Measurements from ENCODE around the gene PKDREJ. TPM values are rescaled to one million over a fixed set of nuclear protein-coding genes. Genes with fewer than 3 reads are reported as not detected.
A peak's percentile ranks its signal among the peaks of the same experiment; 100 is the strongest.

Gene PKDREJ
- total RNA-seq, 6 donors from 2014 or later = 0.06 to 1.0 TPM; not detected in 4

DNA sequence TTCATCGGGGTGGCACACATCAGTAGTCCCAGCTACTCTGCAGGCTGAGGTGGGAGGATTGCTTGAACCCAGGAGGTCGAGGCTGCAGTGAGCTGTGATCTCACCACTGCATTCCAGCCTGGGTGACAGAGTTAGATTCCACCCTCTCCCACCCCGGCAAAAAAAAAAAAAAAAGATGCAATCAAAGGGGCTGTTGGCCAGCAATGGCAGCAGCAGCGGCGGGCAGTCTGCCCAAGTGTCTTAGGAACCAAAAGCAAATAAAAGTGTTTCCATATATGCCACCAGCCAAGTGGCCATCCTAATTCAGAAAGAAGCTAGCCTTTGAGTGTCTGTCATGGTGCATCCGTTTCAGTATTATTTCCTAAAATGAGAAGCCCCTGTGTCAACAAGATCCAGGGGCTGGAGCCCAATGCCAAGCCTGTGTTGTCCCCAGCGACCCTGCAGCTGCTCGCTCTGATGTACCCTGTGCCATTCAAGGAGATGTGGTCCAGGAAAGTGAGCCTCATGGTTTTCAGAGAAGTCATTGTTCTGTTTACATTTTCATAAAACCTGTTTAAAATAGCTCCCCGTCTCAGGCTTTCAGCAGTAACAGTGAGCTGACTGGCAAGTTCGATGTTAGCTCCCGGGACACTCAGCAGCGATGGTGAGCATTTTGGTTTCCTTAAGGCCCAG is 25.6 kb downstream of the PKDREJ start:
- no peak for ATAC-seq (ENCODE audit: low FRiP score in 2 of 2)
- H3K27me3 ChIP-seq = no peaks in the 10 kb centered on the region
- no peak overlapping the region for H3K4me3 ChIP-seq
- peaks cover 0 to 31% (median 18%) of the 10 kb centered on the region in 4 donors for H3K36me3 ChIP-seq
- no peak for TF ChIP-seq POLR2AphosphoS5 (IDR thresholded peaks at IDR 0.05)
- no peak for TF ChIP-seq EP300 (IDR thresholded peaks at IDR 0.05)
- TF ChIP-seq, protein P1, sequence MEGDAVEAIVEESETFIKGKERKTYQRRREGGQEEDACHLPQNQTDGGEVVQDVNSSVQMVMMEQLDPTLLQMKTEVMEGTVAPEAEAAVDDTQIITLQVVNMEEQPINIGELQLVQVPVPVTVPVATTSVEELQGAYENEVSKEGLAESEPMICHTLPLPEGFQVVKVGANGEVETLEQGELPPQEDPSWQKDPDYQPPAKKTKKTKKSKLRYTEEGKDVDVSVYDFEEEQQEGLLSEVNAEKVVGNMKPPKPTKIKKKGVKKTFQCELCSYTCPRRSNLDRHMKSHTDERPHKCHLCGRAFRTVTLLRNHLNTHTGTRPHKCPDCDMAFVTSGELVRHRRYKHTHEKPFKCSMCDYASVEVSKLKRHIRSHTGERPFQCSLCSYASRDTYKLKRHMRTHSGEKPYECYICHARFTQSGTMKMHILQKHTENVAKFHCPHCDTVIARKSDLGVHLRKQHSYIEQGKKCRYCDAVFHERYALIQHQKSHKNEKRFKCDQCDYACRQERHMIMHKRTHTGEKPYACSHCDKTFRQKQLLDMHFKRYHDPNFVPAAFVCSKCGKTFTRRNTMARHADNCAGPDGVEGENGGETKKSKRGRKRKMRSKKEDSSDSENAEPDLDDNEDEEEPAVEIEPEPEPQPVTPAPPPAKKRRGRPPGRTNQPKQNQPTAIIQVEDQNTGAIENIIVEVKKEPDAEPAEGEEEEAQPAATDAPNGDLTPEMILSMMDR (IDR thresholded peaks at IDR 0.05) = no peak
- no peak for TF ChIP-seq POLR2A (IDR thresholded peaks at IDR 0.05)
- H3K27ac ChIP-seq = no peak overlapping the region
- WGBS, 2 donors = 85% methylated on average over 11 to 12 of the region's 12 CpGs
- no peaks in the 10 kb centered on the region for H3K9me3 ChIP-seq
- DNase-seq = no peak
- H3K4me1 ChIP-seq = no peaks in the 10 kb centered on the region

DNA sequence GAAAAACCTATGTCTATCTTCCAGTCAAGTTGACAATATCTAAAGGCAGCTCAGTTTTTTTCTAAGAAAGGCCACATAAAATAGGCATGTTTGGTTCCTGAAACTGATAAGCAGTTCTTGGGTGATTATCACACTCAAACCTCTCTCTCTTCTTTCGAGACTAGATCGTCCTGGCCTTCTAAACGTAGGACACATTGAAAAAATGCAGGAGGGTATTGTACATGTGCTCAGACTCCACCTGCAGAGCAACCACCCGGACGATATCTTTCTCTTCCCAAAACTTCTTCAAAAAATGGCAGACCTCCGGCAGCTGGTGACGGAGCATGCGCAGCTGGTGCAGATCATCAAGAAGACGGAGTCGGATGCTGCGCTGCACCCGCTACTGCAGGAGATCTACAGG is 28.2 kb downstream of the PKDREJ start:
- H3K27me3 ChIP-seq = no peaks in the 10 kb centered on the region
- H3K9me3 ChIP-seq = no peaks in the 10 kb centered on the region
- TF ChIP-seq EP300 (IDR thresholded peaks at IDR 0.05) = no peak
- TF ChIP-seq POLR2A (IDR thresholded peaks at IDR 0.05) = no peak
- TF ChIP-seq, protein P1 (IDR thresholded peaks at IDR 0.05) = no peak
- TF ChIP-seq POLR2AphosphoS5 (IDR thresholded peaks at IDR 0.05) = no peak
- ATAC-seq (ENCODE audit: low FRiP score in 2 of 2) = no peak
- no peaks in the 10 kb centered on the region for H3K4me1 ChIP-seq
- no peak overlapping the region for H3K4me3 ChIP-seq
- 93 to 96% methylated on average over 12 of the region's 12 CpGs for WGBS, 2 donors
- no peak for DNase-seq
- no peak overlapping the region for H3K27ac ChIP-seq
- H3K36me3 ChIP-seq = peaks cover 0 to 42% (median 21%) of the 10 kb centered on the region in 4 donors

DNA sequence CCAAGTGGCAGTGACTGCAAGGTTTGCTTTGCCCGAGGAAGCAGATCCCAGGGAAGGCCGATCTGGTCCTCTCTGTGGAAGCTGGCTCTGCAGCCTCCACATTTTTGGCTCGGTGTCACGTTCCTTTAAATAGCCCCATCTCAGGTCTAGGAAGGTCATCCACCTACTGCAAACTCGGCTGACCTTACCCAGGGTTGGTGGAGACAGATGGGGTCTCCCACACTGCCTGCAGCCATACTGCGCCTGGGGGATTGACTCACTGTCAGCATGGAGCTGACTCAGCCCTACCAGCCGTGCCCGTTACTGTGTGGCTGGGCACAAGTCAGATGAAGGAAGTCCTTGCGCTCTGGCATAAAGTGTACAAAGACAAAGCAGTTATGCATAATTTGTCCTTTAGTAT is 29.9 kb downstream of the PKDREJ start:
- Histone ChIP-seq H3K27me3 (no peaks in the 10 kb centered on the region), H3K36me3 (peaks cover 0 to 32% (median 15%) of the 10 kb centered on the region in 4 donors), H3K9me3 (no peaks in the 10 kb centered on the region), H3K4me3 (no peak overlapping the region), H3K27ac (no peak overlapping the region), H3K4me1 (no peaks in the 10 kb centered on the region)
- TF ChIP-seq POLR2A (IDR thresholded peaks at IDR 0.05) (no peak), EP300 (IDR thresholded peaks at IDR 0.05) (no peak)
- TF ChIP-seq, protein P1 (IDR thresholded peaks at IDR 0.05) = no peak
- ATAC-seq (ENCODE audit: low FRiP score in 2 of 2) (peak; percentile 43 to 49), DNase-seq (peak in 1 of 2 donors; percentile 36)
- 68 to 77% methylated on average over 8 to 9 of the region's 9 CpGs for WGBS, 2 donors

- no peak for TF ChIP-seq POLR2A (IDR thresholded peaks at IDR 0.05)
- TF ChIP-seq EP300 (IDR thresholded peaks at IDR 0.05) = no peak
- TF ChIP-seq, protein P1 (IDR thresholded peaks at IDR 0.05) = no peak
- TF ChIP-seq POLR2AphosphoS5 (IDR thresholded peaks at IDR 0.05) = no peak
- Histone ChIP-seq H3K4me3 (no peak overlapping the region), H3K36me3 (peaks cover 0 to 14% (median 7%) of the 10 kb centered on the region in 4 donors), H3K4me1 (no peaks in the 10 kb centered on the region), H3K27ac (no peak overlapping the region), H3K27me3 (no peaks in the 10 kb centered on the region), H3K9me3 (no peaks in the 10 kb centered on the region)
- DNase-seq = no peak
- ATAC-seq (ENCODE audit: low FRiP score in 2 of 2) = no peak
- 87 to 89% methylated on average over 13 of the region's 13 CpGs for WGBS, 2 donors
Measured at GRCh38 chr22:46230262-46230901, 32.8 kb downstream of the PKDREJ start.

All from upper lobe of left lung (tissue), 6 donors.